Lung (tissue), 12 donors: ENCODE results near the gene EMC1. TPM values are rescaled to one million over a fixed set of nuclear protein-coding genes. Genes with fewer than 3 reads are reported as not detected.
A peak's percentile ranks its signal among the peaks of the same experiment; 100 is the strongest.

Experiments used
- ATAC-seq: fragments of 200-7000 bp; cut with Tn5 transposase; one replicate; pipeline ENCODE4 v1.9.1; 2020; ENCODE audit warnings: moderate number of reproducible peaks; ENCODE audit not compliant: insufficient read depth, low FRiP score
- DNase-seq, 3 donors: peaks; one replicate each; pipeline ENCODE4 v3.0.0-alpha.2; 2013 to 2017
- H3K27ac ChIP-seq, 2 donors: one replicate each; pipeline ENCODE4 v1.5.1; 2013; ENCODE audit warnings: mild to moderate bottlenecking in 2 of 2, moderate library complexity in 2 of 2, control low read depth in 1 of 2, inconsistent platforms in 1 of 2, low read depth in 1 of 2, low read length in 1 of 2
- H3K27me3 ChIP-seq, 3 donors: one replicate each; pipeline ENCODE4 v1.5.1; 2013; ENCODE audit warnings: low read length in 2 of 3; ENCODE audit not compliant: control insufficient read depth in 3 of 3, insufficient read depth in 3 of 3
- H3K36me3 ChIP-seq, 4 donors: one replicate each; pipeline ENCODE4 v1.5.1; 2013; ENCODE audit warnings: low read length in 4 of 4, mild to moderate bottlenecking in 1 of 4, moderate library complexity in 1 of 4; ENCODE audit not compliant: control insufficient read depth in 4 of 4, insufficient read depth in 4 of 4
- H3K4me1 ChIP-seq, 5 donors: one replicate each; pipeline ENCODE4 v1.5.1; 2013; ENCODE audit warnings: low read length in 5 of 5, mild to moderate bottlenecking in 2 of 5, moderate library complexity in 1 of 5; ENCODE audit not compliant: control insufficient read depth in 5 of 5, insufficient read depth in 5 of 5
- H3K4me3 ChIP-seq: one replicate; pipeline ENCODE4 v1.5.1; 2013; ENCODE audit warnings: mild to moderate bottlenecking, control low read depth, moderate library complexity
- H3K9ac ChIP-seq, 2 donors: one replicate each; pipeline ENCODE4 v1.5.1; 2013; ENCODE audit warnings: low read length in 2 of 2, control low read depth in 1 of 2; ENCODE audit not compliant: insufficient read depth in 1 of 2
- H3K9me3 ChIP-seq, 4 donors: one replicate each; pipeline ENCODE4 v1.5.1; 2013; ENCODE audit warnings: low read length in 3 of 4, mild to moderate bottlenecking in 1 of 4, moderate library complexity in 1 of 4; ENCODE audit not compliant: control insufficient read depth in 4 of 4, insufficient read depth in 3 of 4
- CTCF ChIP-seq: IDR thresholded peaks from 2 replicates; pipeline ENCODE4 v1.5.1; 2012; ENCODE audit warnings: mild to moderate bottlenecking; ENCODE audit errors: control extremely low read depth, extremely low read depth
- WGBS, 2 donors: extraction: QIAGEN DNeasy Blood & Tissue Kit; methylation state at CpG; one replicate each; pipeline ENCODE4 v1.1.7; 2013; 5-methylcytosine and 5-hydroxymethylcytosine counted together
- polyA plus RNA-seq, 2 donors: library from polyadenylated mRNA; stranded (reverse); fragments of 200-250 nt; gene quantifications; one replicate each; pipeline ENCODE4 v1.2.1, GENCODE V29; 2013
- total RNA-seq, 2 donors: library from RNA; depleted of rRNA in 1 of 2; stranded (reverse); fragments of >200 nt in 1 of 2; gene quantifications; one replicate each; pipeline ENCODE4 v1.2.1, GENCODE V29; 2014 to 2021
- donor health status: control.
- donor health status: control.
- donor health status: Bipolar disorder and iron deficiency.
- donor health status: healthy.
- donor health status: DM: yes; HTN: yes; CAD: no.

EMC1 gene
- total and polyA plus RNA-seq, 4 donors, result 12.1 to 52.7 (median 36.5) TPM

DNA sequence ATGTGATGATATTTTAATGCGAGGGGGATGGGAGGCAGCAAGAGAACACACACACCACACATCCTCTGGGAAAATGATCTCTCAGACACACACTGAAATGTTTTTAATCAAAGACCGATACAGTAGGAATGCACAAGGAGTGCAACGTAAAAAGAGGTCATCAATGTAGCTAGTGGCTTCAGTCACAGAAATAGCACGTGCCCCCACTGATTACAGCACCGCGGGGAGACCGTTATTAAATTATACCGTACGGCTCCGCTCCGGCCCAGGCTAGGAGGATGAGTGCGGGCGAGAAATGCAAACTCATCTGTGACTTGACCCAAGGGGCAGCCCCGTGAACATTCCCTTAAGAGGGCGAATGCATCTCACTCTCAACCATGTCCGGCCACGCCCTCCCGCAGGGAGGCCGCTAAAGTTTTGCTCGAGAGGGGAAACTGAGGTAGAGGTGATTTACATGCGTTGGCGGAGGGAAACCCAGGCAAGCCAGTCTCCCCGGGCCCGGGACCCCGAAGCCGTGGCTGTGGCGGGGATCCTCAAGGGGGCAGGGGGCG, 41.8 kb downstream of the EMC1 start:
- Histone ChIP-seq H3K27ac (peak overlapping the region; percentile 93 to 99), H3K4me1 (peaks cover 6 to 28% (median 11%) of the 10 kb centered on the region in 5 donors), H3K9ac (peak overlapping the region; percentile 89 to 99), H3K36me3 (peaks cover 0 to 10% (median 4%) of the 10 kb centered on the region in 4 donors), H3K27me3 (no peaks in the 10 kb centered on the region), H3K4me3 (peak overlapping the region; percentile 91), H3K9me3 (no peaks in the 10 kb centered on the region)
- ATAC-seq (peak; percentile 42), DNase-seq (peak in 2 of 3 donors; percentile 32 to 57)
- WGBS, 2 donors, result 0 to 1% methylated on average over 26 to 28 of the region's 28 CpGs
- no peak for TF ChIP-seq CTCF

GRCh38 chr1:19208710-19209438, 42.5 kb downstream of the EMC1 start:
- Histone ChIP-seq H3K4me1 (peaks cover 6 to 29% (median 11%) of the 10 kb centered on the region in 5 donors), H3K4me3 (peak overlapping the region; percentile 91), H3K27me3 (no peaks in the 10 kb centered on the region), H3K27ac (peak overlapping the region in 1 of 2 donors; percentile 93), H3K9me3 (no peaks in the 10 kb centered on the region), H3K36me3 (peaks cover 0 to 6% (median 3%) of the 10 kb centered on the region in 4 donors), H3K9ac (peak overlapping the region; percentile 89 to 99)
- ATAC-seq, result no peak
- no peak for TF ChIP-seq CTCF
- no peak for DNase-seq
- WGBS, 2 donors, result 17 to 26% methylated on average over 8 of the region's 8 CpGs

DNA sequence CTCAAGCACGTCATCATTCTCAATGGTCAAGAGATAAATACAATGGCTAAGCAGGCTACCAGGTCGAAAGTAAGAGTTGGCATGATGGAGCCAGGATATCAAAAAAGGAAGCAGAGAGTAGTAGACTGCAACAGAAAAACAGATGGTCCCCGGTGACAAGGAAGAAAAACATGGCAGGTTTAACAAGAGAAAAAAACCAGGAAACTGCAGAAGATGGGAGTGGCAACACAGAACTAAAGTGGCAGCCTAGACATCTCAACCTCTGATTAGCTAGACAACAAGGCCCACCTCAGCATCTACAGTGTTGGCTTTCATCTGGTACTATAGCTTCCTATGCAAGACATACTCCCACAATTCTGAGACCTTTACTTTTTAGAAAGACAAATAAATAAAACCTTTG, 44.4 kb downstream of the EMC1 start:
- WGBS, 2 donors, result 46 to 50% methylated on average over 3 of the region's 3 CpGs
- no peaks in the 10 kb centered on the region for H3K9me3 ChIP-seq
- peaks cover 0 to 6% (median 2%) of the 10 kb centered on the region in 4 donors for H3K36me3 ChIP-seq
- H3K27me3 ChIP-seq, result no peaks in the 10 kb centered on the region
- ATAC-seq (no peak), DNase-seq (no peak)
- no peak for TF ChIP-seq CTCF
- no peak overlapping the region for H3K27ac ChIP-seq
- H3K4me1 ChIP-seq, result peaks cover 6 to 38% (median 11%) of the 10 kb centered on the region in 5 donors
- H3K9ac ChIP-seq, result no peak overlapping the region
- no peak overlapping the region for H3K4me3 ChIP-seq
